Transverse colon (tissue), 4 donors: Measurements from ENCODE around the gene MAB21L2. TPM values are rescaled to one million over a fixed set of nuclear protein-coding genes. Genes with fewer than 3 reads are reported as not detected.
A peak's percentile ranks its signal among the peaks of the same experiment; 100 is the strongest.
"Not testable (repeated sequence)": the region's sequence is repeated elsewhere in the genome, so short reads cannot be mapped to it uniquely, and the experiment has no call there.

ENCODE experiments used
- DNase-seq: peaks from one replicate; pipeline ENCODE4 v3.0.0-alpha.2; 2019
- H3K27ac ChIP-seq, 4 donors: fragments of 200-600 bp; sonication (generic); 2 replicates each; pipeline ENCODE4 v1.5.1; 2016 to 2018; ENCODE audit warnings: inconsistent platforms in 4 of 4
- H3K27me3 ChIP-seq: fragments of 200-600 bp; sonication (generic); 2 replicates; pipeline ENCODE4 v1.5.1; 2017; ENCODE audit warnings: inconsistent platforms
- H3K36me3 ChIP-seq, 4 donors: fragments of 200-600 bp; sonication (generic); 2 replicates each; pipeline ENCODE4 v1.5.1; 2017 to 2019; ENCODE audit warnings: inconsistent platforms in 4 of 4
- H3K4me1 ChIP-seq, 4 donors: fragments of 200-600 bp; sonication (generic); 2 replicates each; pipeline ENCODE4 v1.5.1; 2017 to 2020; ENCODE audit warnings: inconsistent platforms in 4 of 4
- H3K4me3 ChIP-seq, 4 donors: fragments of 200-600 bp; sonication (generic); 1 replicate in 1 of 4; 2 replicates in 3 of 4; pipeline versions ENCODE4 v1.5.1 to v1.6.1; 2017 to 2019; ENCODE audit warnings: inconsistent platforms in 4 of 4
- H3K9me3 ChIP-seq, 2 donors: fragments of 200-600 bp; sonication (generic); 2 replicates each; pipeline ENCODE4 v1.5.1; 2017 to 2019; ENCODE audit warnings: inconsistent platforms in 2 of 2
- CTCF ChIP-seq, 5 experiments: fragments of 200-600 bp in 3 of 5; fragments of 450-650 bp in 2 of 5; sonication (generic) in 3 of 5; IDR thresholded peaks; 1 replicate in 2 of 5; 2 replicates in 3 of 5; pipeline ENCODE4 v1.5.1; 2016 to 2017; ENCODE audit warnings: antibody characterized with exemption in 5 of 5, inconsistent platforms in 3 of 5, mild to moderate bottlenecking in 2 of 5, moderate library complexity in 1 of 5
- EP300 ChIP-seq: sonication (generic); formaldehyde crosslinking; IDR thresholded peaks from one replicate; pipeline ENCODE4 v1.6.1; 2017; ENCODE audit warnings: antibody characterized with exemption, low read depth
- POLR2A ChIP-seq: fragments of 450-650 bp; IDR thresholded peaks from one replicate; pipeline ENCODE4 v1.6.1; 2016; ENCODE audit warnings: antibody characterized with exemption, mild to moderate bottlenecking, moderate library complexity
- POLR2AphosphoS5 ChIP-seq, 3 donors: sonication (generic); formaldehyde crosslinking; IDR thresholded peaks; one replicate each; pipeline ENCODE4 v1.6.1; 2016; ENCODE audit warnings: antibody characterized with exemption in 3 of 3
- WGBS, 2 donors: methylation state at CpG; one replicate each; pipeline ENCODE4 v1.1.5; 2018; ENCODE audit warnings: low coverage in 1 of 2; 5-methylcytosine and 5-hydroxymethylcytosine counted together
- in situ Hi-C, 4 donors: fragments of 200-750 bp; cut with MboI; loops; one replicate each; pipeline versions ENCODE4 v1.15.0 to v1.15.1; 2017; ENCODE audit warnings: low sequenced_read_pairs in 3 of 4, low pct_ligation_motif_present in 1 of 4, low pct_unique_long_range_greater_than_20kb in 1 of 4
- intact Hi-C: fragments of 100-400 bp; cut with DNase I; formaldehyde crosslinking; loops from one replicate; pipeline ENCODE4 v1.15.1; 2023; ENCODE audit warnings: low total_unique reads
- total RNA-seq, 4 donors: library from RNA; depleted of rRNA; stranded (reverse); fragments of >200 nt; gene quantifications; one replicate each; pipeline ENCODE4 v1.1.0, GENCODE V29; 2016

Gene MAB21L2
- 100 to 1,000 TPM in 1 of 4 donors, 10 to 100 TPM in 3; 63.0 to 106 (median 78.9) TPM for total RNA-seq

- Histone ChIP-seq H3K9me3 (no peaks in the 10 kb centered on the region), H3K36me3 (peaks cover 0 to 13% (median 2%) of the 10 kb centered on the region in 4 donors), H3K4me1 (peaks cover 0 to 2% (median 0%) of the 10 kb centered on the region in 4 donors), H3K27me3 (no peaks in the 10 kb centered on the region), H3K4me3 (peak within 1 kb of the TSS; percentile 37 to 52 (median 46)), H3K27ac (peak within 1 kb of the TSS; percentile 85 to 91 (median 88))
- intact Hi-C loops (loop anchor here (5.0 kb wide), 1 partner anchor 280 kb away; no protein-coding TSS in a partner anchor), in situ Hi-C loops (loop anchor here in 2 of 4 donors (10.0 to 25.0 kb wide), 2 partner anchors 270 to 278 kb away; no protein-coding TSS in a partner anchor)
- peak in 1 of 3 donors; percentile 12 for TF ChIP-seq POLR2AphosphoS5 (IDR thresholded peaks at IDR 0.05)
- no peak for TF ChIP-seq POLR2A
- no peak for TF ChIP-seq EP300
- no peak for TF ChIP-seq CTCF (IDR thresholded peaks at IDR 0.05)
- DNase-seq = no peak
- WGBS, 2 donors = 54 to 64% methylated on average over 19 to 27 of the region's 27 CpGs
Observed at GRCh38 chr4:150582146-150582872, at the start of gene MAB21L2. MAB21L2 (plus strand) TSS chr4:150582151; CDS start chr4:150583030, 879 bp downstream.

- Histone ChIP-seq H3K36me3 (no peaks in the 10 kb centered on the region), H3K4me3 (no peak overlapping the region), H3K9me3 (no peaks in the 10 kb centered on the region), H3K4me1 (no peaks in the 10 kb centered on the region), H3K27ac (no peak overlapping the region), H3K27me3 (no peaks in the 10 kb centered on the region)
- DNase-seq = no peak
- intact Hi-C loops = no loop called here
- 75 to 89% methylated on average over 1 to 3 of the region's 3 CpGs for WGBS, 2 donors
- TF ChIP-seq POLR2A (no peak), EP300 (no peak), POLR2AphosphoS5 (IDR thresholded peaks at IDR 0.05) (no peak), CTCF (IDR thresholded peaks at IDR 0.05) (no peak)
- in situ Hi-C loops = no loop called here
Observed at GRCh38 chr4:150533673-150534072, 48.3 kb upstream of the MAB21L2 start.

- Histone ChIP-seq H3K9me3 (no peaks in the 10 kb centered on the region), H3K36me3 (no peaks in the 10 kb centered on the region), H3K27me3 (no peaks in the 10 kb centered on the region), H3K4me3 (no peak overlapping the region), H3K27ac (no peak overlapping the region), H3K4me1 (no peaks in the 10 kb centered on the region)
- TF ChIP-seq CTCF (IDR thresholded peaks at IDR 0.05) (no peak), POLR2A (no peak), POLR2AphosphoS5 (IDR thresholded peaks at IDR 0.05) (no peak), EP300 (no peak)
- in situ Hi-C loops = no loop called here
- DNase-seq = no peak
- intact Hi-C loops = no loop called here
Observed at GRCh38 chr4:150534818-150535217, 47.1 kb upstream of the MAB21L2 start.

- H3K27me3 ChIP-seq, in situ Hi-C loops, DNase-seq, intact Hi-C loops, H3K27ac ChIP-seq, H3K9me3 ChIP-seq, H3K36me3 ChIP-seq, H3K4me1 ChIP-seq, H3K4me3 ChIP-seq: not testable (repeated sequence)
- WGBS, 2 donors = 89 to 90% methylated on average over 1 to 3 of the region's 3 CpGs
Observed at GRCh38 chr4:150537911-150538310, 44.0 kb upstream of the MAB21L2 start.

GRCh38 chr4:150540536-150540935, 41.4 kb upstream of the MAB21L2 start:
- intact Hi-C loops = no loop called here
- no peak overlapping the region for H3K27ac ChIP-seq
- H3K9me3 ChIP-seq = no peaks in the 10 kb centered on the region
- no peak for DNase-seq
- no peaks in the 10 kb centered on the region for H3K36me3 ChIP-seq
- H3K4me1 ChIP-seq = no peaks in the 10 kb centered on the region
- in situ Hi-C loops = no loop called here
- no peak overlapping the region for H3K4me3 ChIP-seq
- no peaks in the 10 kb centered on the region for H3K27me3 ChIP-seq
- no peak for TF ChIP-seq CTCF (IDR thresholded peaks at IDR 0.05)
- no peak for TF ChIP-seq POLR2A
- no peak for TF ChIP-seq POLR2AphosphoS5 (IDR thresholded peaks at IDR 0.05)
- no peak for TF ChIP-seq EP300
